CD4-positive, CD25-positive, alpha-beta regulatory T cell (primary cell): ENCODE measurements around the gene UCK1. TPM values are rescaled to one million over a fixed set of nuclear protein-coding genes. Genes with fewer than 3 reads are reported as not detected.

Source experiments
- ATAC-seq, 2 donors: fragments of 150-1000 bp; cut with Tn5 transposase; one replicate each; pipeline ENCODE4 v1.10.0; 2021; ENCODE audit warnings: low read depth in 2 of 2, moderate number of reproducible peaks in 2 of 2, moderate library complexity in 1 of 2
- DNase-seq, 3 donors: peaks; one replicate each; pipeline versions ENCODE4 v3.0.0 to v3.0.0-alpha.2; 2012 to 2022; ENCODE audit warnings: mixed read lengths in 1 of 3
- H3K27ac ChIP-seq: one replicate; pipeline ENCODE4 v1.7.0; 2013; ENCODE audit warnings: mild to moderate bottlenecking, low read length; ENCODE audit not compliant: insufficient read depth, poor library complexity, severe bottlenecking
- H3K27me3 ChIP-seq: one replicate; pipeline ENCODE4 v1.7.0; 2013; ENCODE audit warnings: low read length; ENCODE audit not compliant: control insufficient read depth, insufficient read depth
- H3K36me3 ChIP-seq: one replicate; pipeline ENCODE4 v1.7.0; 2013; ENCODE audit warnings: mild to moderate bottlenecking, low read length, moderate library complexity; ENCODE audit not compliant: control insufficient read depth, insufficient read depth
- H3K4me1 ChIP-seq: 2 replicates; pipeline ENCODE4 v1.7.0; 2013; ENCODE audit warnings: mild to moderate bottlenecking, low read length; ENCODE audit not compliant: insufficient read depth, control insufficient read depth, poor library complexity, severe bottlenecking
- H3K4me3 ChIP-seq: one replicate; pipeline ENCODE4 v1.7.0; 2013; ENCODE audit warnings: low read depth, mild to moderate bottlenecking, low read length, moderate library complexity
- H3K9me3 ChIP-seq, 2 experiments: 1 replicate in 1 of 2; 2 replicates in 1 of 2; pipeline ENCODE4 v1.7.0; 2013; ENCODE audit warnings: low read length in 2 of 2, mild to moderate bottlenecking in 1 of 2, moderate library complexity in 1 of 2; ENCODE audit not compliant: control insufficient read depth in 2 of 2
- H3K27ac Mint-ChIP-seq, 3 donors: one replicate each; pipeline ENCODE4 v1.8.0; 2020 to 2022; ENCODE audit warnings: mild to moderate bottlenecking in 3 of 3, mixed read lengths in 3 of 3, moderate library complexity in 2 of 3
- H3K27me3 Mint-ChIP-seq: one replicate; pipeline ENCODE4 v1.8.0; 2022; ENCODE audit warnings: mild to moderate bottlenecking, mixed read lengths
- H3K36me3 Mint-ChIP-seq: one replicate; pipeline ENCODE4 v1.8.0; 2020; ENCODE audit warnings: mixed read lengths
- H3K4me1 Mint-ChIP-seq, 4 donors: one replicate each; pipeline ENCODE4 v1.8.0; 2020 to 2022; ENCODE audit warnings: mixed read lengths in 4 of 4, mild to moderate bottlenecking in 1 of 4
- H3K4me3 Mint-ChIP-seq, 4 donors: one replicate each; pipeline ENCODE4 v1.8.0; 2020 to 2022; ENCODE audit warnings: mild to moderate bottlenecking in 4 of 4, mixed read lengths in 4 of 4, moderate library complexity in 3 of 4
- H3K9me3 Mint-ChIP-seq, 7 donors: one replicate each; pipeline ENCODE4 v1.8.0; 2020 to 2022; ENCODE audit warnings: mixed read lengths in 7 of 7, mild to moderate bottlenecking in 3 of 7, moderate library complexity in 2 of 7
- polyA plus RNA-seq, 4 donors: library from polyadenylated mRNA; unstranded; fragments of 300-500 nt; fragmentation: Illumina TruSeq; gene quantifications; one replicate each; pipeline ENCODE4 v1.2.3, GENCODE V29; 2021
- total RNA-seq: library from RNA; stranded (reverse); gene quantifications from one replicate; pipeline ENCODE4 v1.2.3, GENCODE V29; 2022

Gene UCK1
- total and polyA plus RNA-seq, 5 donors from 2014 or later, result 20.9 to 28.8 (median 25.6) TPM

- DNase-seq (no peak), ATAC-seq (no peak)
- H3K4me1 Mint-ChIP-seq, result peaks cover 7 to 24% (median 18%) of the 10 kb centered on the region in 4 donors
- Histone ChIP-seq H3K4me1 (peaks cover 11% of the 10 kb centered on the region), H3K9me3 (no peaks in the 10 kb centered on the region), H3K27ac (no peak overlapping the region), H3K36me3 (peaks cover 73% of the 10 kb centered on the region), H3K4me3 (no peak overlapping the region), H3K27me3 (no peaks in the 10 kb centered on the region)
- no peak overlapping the region for H3K27ac Mint-ChIP-seq
- no peaks in the 10 kb centered on the region for H3K27me3 Mint-ChIP-seq
- H3K36me3 Mint-ChIP-seq, result peaks cover 33% of the 10 kb centered on the region
- no peaks in the 10 kb centered on the region for H3K9me3 Mint-ChIP-seq
- no peak overlapping the region for H3K4me3 Mint-ChIP-seq
These were observed 35.3 kb downstream of the UCK1 start for GRCh38 chr9:131495785-131496184.

DNA sequence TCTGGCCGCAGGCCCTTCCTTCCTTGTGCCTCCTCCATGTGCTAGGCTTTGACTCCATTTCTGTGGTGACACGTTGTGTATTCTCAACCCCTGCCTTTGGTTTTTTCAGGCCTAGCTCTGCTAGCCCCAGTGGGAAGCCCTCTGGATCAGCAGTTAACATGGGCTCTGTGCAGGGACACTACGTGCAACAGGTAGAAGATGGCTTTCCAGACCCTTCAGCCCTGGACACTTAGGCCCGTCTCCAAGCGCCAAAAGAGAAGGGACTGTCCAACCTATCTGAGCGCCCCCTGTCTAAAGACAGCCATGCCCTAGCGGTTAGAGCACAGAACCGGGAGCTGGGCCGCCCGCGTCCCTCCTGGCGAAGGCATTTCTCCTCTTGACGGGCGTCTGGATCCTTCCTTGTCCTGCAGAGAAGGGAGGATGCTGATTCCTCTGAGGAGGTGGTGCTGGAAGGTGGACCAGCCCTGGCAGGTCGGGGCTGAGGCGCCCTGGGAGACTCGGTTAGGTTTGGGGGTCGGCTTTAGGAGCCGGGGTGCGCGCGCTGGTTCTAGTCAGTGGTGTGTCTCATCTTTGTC, 36.7 kb downstream of the UCK1 start:
- no peak for DNase-seq
- peaks cover 87% of the 10 kb centered on the region for H3K36me3 ChIP-seq
- no peak for ATAC-seq
- no peaks in the 10 kb centered on the region for H3K27me3 ChIP-seq
- H3K4me1 ChIP-seq, result no peaks in the 10 kb centered on the region
- Mint-ChIP-seq H3K27me3 (no peaks in the 10 kb centered on the region), H3K4me3 (no peak overlapping the region), H3K4me1 (peaks cover 6 to 12% (median 9%) of the 10 kb centered on the region in 4 donors), H3K36me3 (peaks cover 47% of the 10 kb centered on the region), H3K9me3 (no peaks in the 10 kb centered on the region), H3K27ac (peak overlapping the region in 1 of 3 donors; percentile 62)
- H3K4me3 ChIP-seq, result no peak overlapping the region
- no peak overlapping the region for H3K27ac ChIP-seq
- H3K9me3 ChIP-seq, result no peaks in the 10 kb centered on the region

DNA sequence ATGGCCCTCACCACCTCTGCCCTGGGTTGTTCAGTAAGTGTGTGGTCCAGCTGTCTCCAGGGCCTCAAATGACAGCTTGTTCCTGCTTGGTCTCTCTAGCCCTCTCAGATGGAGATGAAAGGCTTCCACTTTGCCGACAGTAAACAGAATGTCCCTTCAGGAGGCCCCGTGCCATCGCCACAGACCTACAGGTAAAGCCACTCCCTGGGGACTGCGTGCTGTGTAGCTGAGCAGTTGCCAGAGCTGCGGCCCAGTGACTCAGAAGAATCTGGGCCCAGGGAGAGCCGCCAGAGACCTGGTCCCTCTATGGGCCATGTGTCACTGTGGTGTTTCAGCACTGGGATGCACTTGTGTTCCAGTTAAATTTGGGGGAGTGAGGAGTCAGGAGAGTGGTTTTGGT, 39.0 kb downstream of the UCK1 start:
- no peaks in the 10 kb centered on the region for H3K9me3 Mint-ChIP-seq
- H3K4me3 Mint-ChIP-seq, result no peak overlapping the region
- H3K27me3 Mint-ChIP-seq, result no peaks in the 10 kb centered on the region
- DNase-seq (no peak), ATAC-seq (no peak)
- H3K4me1 Mint-ChIP-seq, result peaks cover 0 to 4% (median 2%) of the 10 kb centered on the region in 4 donors
- H3K27me3 ChIP-seq, result no peaks in the 10 kb centered on the region
- peaks cover 63% of the 10 kb centered on the region for H3K36me3 Mint-ChIP-seq
- H3K4me3 ChIP-seq, result no peak overlapping the region
- no peaks in the 10 kb centered on the region for H3K9me3 ChIP-seq
- H3K4me1 ChIP-seq, result no peaks in the 10 kb centered on the region
- H3K36me3 ChIP-seq, result peaks cover 99% of the 10 kb centered on the region
- no peak overlapping the region for H3K27ac ChIP-seq
- H3K27ac Mint-ChIP-seq, result peak overlapping the region in 1 of 3 donors; percentile 25

DNA sequence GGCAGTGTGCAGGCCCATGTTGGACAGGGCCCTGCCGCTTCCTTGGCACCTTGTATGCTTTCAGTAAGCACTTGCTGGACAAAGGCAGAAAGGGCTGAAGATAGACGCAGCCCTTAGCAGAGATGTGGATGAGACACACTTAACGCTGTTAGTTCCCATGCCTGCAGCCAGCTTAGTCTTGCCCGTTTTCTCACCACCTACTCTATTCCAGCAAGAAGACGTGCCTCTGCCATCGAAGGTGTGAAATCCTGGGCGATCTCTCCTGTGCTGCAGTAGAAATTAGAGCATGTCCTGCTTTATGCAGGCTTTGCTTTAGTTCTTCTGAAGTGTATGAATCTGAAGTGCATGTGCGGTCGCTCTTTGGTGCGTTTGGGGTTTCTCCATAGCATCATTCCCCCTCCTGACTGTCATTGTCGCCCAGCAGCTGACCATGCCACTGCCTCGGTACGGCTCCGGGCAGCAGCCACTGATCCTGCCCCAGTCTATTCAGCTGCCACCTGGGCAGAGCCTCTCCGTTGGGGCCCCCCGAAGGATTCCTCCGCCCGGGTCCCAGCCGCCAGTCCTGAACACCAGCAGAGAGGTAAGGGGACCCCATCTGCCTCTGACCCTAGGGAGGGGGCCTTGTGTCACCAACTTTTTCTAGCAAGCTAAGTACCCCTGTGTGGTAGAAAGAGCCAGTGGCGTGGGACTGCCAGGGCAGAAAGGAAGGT, 39.9 kb downstream of the UCK1 start:
- Histone ChIP-seq H3K4me1 (no peaks in the 10 kb centered on the region), H3K4me3 (no peak overlapping the region), H3K36me3 (peaks cover 99% of the 10 kb centered on the region), H3K9me3 (no peaks in the 10 kb centered on the region), H3K27ac (no peak overlapping the region), H3K27me3 (no peaks in the 10 kb centered on the region)
- peaks cover 0 to 4% (median 2%) of the 10 kb centered on the region in 4 donors for H3K4me1 Mint-ChIP-seq
- no peaks in the 10 kb centered on the region for H3K27me3 Mint-ChIP-seq
- no peak overlapping the region for H3K4me3 Mint-ChIP-seq
- ATAC-seq (no peak), DNase-seq (no peak)
- H3K9me3 Mint-ChIP-seq, result no peaks in the 10 kb centered on the region
- H3K36me3 Mint-ChIP-seq, result peaks cover 67% of the 10 kb centered on the region
- H3K27ac Mint-ChIP-seq, result no peak overlapping the region

- Mint-ChIP-seq H3K27ac (no peak overlapping the region), H3K36me3 (peaks cover 63% of the 10 kb centered on the region), H3K4me1 (peaks cover 0 to 4% (median 2%) of the 10 kb centered on the region in 4 donors), H3K27me3 (no peaks in the 10 kb centered on the region), H3K9me3 (no peaks in the 10 kb centered on the region), H3K4me3 (no peak overlapping the region)
- H3K4me3 ChIP-seq, result no peak overlapping the region
- peaks cover 99% of the 10 kb centered on the region for H3K36me3 ChIP-seq
- DNase-seq (no peak), ATAC-seq (no peak)
- H3K27ac ChIP-seq, result no peak overlapping the region
- no peaks in the 10 kb centered on the region for H3K4me1 ChIP-seq
- no peaks in the 10 kb centered on the region for H3K27me3 ChIP-seq
- no peaks in the 10 kb centered on the region for H3K9me3 ChIP-seq
These were observed 40.5 kb downstream of the UCK1 start for GRCh38 chr9:131490514-131490913.

- H3K4me3 Mint-ChIP-seq, result no peak overlapping the region
- no peaks in the 10 kb centered on the region for H3K9me3 ChIP-seq
- no peaks in the 10 kb centered on the region for H3K27me3 Mint-ChIP-seq
- peaks cover 56% of the 10 kb centered on the region for H3K36me3 Mint-ChIP-seq
- no peaks in the 10 kb centered on the region for H3K27me3 ChIP-seq
- no peaks in the 10 kb centered on the region for H3K4me1 ChIP-seq
- DNase-seq (no peak), ATAC-seq (no peak)
- no peak overlapping the region for H3K4me3 ChIP-seq
- no peak overlapping the region for H3K27ac ChIP-seq
- H3K4me1 Mint-ChIP-seq, result peaks cover 0 to 4% (median 2%) of the 10 kb centered on the region in 4 donors
- H3K9me3 Mint-ChIP-seq, result no peaks in the 10 kb centered on the region
- H3K27ac Mint-ChIP-seq, result peak overlapping the region in 1 of 3 donors; percentile 64
- H3K36me3 ChIP-seq, result peaks cover 99% of the 10 kb centered on the region
These were observed 43.4 kb downstream of the UCK1 start for GRCh38 chr9:131487621-131488031.

- H3K27ac Mint-ChIP-seq, result peak overlapping the region in 1 of 3 donors; percentile 15
- Histone ChIP-seq H3K4me1 (no peaks in the 10 kb centered on the region), H3K4me3 (no peak overlapping the region), H3K36me3 (peaks cover 99% of the 10 kb centered on the region), H3K9me3 (no peaks in the 10 kb centered on the region), H3K27me3 (no peaks in the 10 kb centered on the region), H3K27ac (no peak overlapping the region)
- H3K27me3 Mint-ChIP-seq, result no peaks in the 10 kb centered on the region
- H3K4me3 Mint-ChIP-seq, result no peak overlapping the region
- H3K36me3 Mint-ChIP-seq, result peaks cover 56% of the 10 kb centered on the region
- no peaks in the 10 kb centered on the region for H3K9me3 Mint-ChIP-seq
- no peak for DNase-seq
- peaks cover 0 to 4% (median 2%) of the 10 kb centered on the region in 4 donors for H3K4me1 Mint-ChIP-seq
- ATAC-seq, result no peak
These were observed 44.1 kb downstream of the UCK1 start for GRCh38 chr9:131487001-131487400.
